Measurements from ENCODE around the gene ITM2A. TPM values are rescaled to one million over a fixed set of nuclear protein-coding genes. Genes with fewer than 3 reads are reported as not detected.

ITM2A gene
- total RNA-seq (2014; rRNA removed; shearing (Covaris generic)), result 0.12 TPM in 1 of 2 replicates, not detected in the other

DNA sequence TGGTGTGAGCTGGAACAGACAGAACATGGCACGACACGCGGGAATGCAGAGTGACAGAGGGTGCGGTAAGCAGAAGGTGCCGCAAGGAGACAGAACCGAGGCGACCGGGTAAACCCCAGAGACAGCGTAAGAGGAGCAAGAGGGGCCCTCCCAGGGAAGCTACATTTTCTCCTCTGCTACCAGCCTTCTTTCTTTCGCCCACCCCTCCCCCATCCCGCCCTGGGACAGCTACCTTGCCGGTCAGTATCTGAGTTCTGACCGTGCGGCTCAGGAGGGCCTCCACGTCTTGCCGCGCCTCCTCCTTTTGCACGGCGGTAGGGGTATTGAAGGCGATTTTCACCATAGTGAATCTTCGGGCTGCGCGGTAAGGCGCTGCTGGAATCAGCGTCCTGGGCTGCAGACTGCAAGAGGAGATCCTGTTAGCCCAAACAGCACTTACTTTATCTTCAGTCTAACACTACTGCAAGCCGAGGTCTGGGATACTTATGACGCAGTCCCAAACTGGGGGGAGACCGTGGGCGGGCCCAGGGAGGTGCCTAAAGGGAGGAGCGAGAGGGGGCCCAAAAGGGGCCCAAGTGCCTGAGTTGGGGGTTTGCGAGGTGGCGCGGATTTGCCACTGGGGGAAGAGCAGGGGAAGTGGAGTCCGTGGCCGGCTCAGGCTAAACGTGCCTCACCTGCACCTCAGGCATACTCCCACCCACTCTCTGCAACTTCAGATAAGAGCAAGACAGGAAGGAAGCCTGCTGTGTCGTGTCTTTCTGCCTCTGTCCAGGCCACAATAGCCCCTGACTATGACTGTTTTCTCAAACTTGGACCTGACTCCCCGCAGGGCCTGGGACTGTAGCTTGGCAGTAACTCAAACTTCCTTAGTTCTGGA is at the start of gene ITM2A:
ITM2A (minus strand) TSS at position 462 of the 877 bp plus-strand sequence; CDS start at position 343, 119 bp downstream.
- no peak for DNase-seq (ENCODE audit: low read depth)

GRCh38 chrX:79415056-79415455 is 47.9 kb upstream of the ITM2A start:
- no peak for DNase-seq (ENCODE audit: low read depth)

DNA sequence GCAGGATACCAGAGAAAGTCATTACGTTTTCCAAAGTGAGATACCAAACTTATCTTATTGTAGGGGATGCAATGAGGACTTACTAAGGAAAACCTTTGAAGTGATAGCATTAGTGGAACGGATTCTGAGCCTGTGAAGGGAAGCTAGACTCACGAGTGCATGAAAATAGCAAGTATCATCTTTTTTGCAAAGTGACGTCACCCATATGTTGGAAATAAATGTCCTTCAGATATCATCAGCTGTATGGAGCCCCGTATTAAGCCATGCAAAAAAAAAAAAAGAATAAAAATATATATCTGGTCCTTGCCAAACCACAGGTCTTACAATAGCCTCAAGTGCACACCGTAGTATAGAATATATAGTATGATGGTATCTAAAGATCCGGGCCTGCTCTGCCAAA is 46.8 kb upstream of the ITM2A start:
- DNase-seq (ENCODE audit: low read depth), result no peak

DNA sequence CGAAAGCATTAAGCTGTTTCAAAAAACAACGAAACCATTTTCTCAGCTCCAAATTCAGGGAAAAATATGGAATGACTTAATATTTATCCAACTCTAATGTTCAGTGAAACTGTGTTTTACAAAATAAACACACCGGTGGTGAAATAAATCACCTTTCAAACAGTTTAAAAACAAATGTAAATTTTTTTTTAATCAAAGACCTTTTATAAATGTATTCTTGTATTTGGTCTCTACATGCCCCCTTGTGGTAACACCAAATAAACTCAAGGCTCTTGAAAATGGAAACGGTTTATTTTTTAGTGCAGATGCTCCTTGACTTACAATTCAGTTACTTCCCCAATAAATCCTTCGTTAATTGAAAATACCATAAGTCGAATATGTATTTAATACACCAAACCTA is 45.8 kb upstream of the ITM2A start:
- peak; percentile 15 for DNase-seq (ENCODE audit: low read depth)

DNA sequence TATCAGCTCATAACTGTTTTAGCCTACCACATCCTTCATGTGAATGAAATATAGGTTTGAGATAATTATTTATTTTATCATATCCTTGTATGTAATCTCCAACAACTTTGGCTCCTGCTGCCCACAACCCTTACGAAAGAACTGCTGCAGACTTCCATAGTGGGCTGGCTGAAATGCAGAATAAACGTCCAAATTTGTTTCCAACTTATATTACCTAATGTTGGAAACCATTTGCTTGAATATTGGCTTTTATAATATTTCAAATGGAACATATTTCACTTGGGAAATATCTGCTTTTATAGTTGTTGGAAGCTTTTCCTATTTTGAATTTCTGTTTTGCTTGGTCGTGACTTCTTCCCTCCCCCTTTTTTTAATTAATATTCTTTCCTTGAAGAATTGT is 45.0 kb upstream of the ITM2A start:
- no peak for DNase-seq (ENCODE audit: low read depth)

DNA sequence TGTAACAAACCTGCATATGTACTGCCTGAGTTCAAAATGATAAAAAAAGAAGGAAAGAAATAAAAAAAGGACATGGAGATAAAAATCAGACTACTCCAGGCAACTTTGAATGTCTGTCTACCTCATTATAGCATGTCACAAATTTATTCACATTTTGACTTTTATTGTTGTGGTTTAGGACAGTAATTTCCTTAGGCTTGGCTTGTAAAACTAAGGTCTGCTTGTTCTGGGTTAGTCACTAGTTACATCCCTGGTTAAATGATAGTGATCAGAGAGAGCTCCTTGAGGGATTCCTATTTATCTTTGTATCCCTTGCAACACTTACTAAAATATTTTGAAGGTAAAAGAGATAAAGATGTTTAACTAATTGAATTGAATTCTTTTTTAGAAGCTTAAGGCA is 42.5 kb upstream of the ITM2A start:
- DNase-seq (ENCODE audit: low read depth), result no peak

DNA sequence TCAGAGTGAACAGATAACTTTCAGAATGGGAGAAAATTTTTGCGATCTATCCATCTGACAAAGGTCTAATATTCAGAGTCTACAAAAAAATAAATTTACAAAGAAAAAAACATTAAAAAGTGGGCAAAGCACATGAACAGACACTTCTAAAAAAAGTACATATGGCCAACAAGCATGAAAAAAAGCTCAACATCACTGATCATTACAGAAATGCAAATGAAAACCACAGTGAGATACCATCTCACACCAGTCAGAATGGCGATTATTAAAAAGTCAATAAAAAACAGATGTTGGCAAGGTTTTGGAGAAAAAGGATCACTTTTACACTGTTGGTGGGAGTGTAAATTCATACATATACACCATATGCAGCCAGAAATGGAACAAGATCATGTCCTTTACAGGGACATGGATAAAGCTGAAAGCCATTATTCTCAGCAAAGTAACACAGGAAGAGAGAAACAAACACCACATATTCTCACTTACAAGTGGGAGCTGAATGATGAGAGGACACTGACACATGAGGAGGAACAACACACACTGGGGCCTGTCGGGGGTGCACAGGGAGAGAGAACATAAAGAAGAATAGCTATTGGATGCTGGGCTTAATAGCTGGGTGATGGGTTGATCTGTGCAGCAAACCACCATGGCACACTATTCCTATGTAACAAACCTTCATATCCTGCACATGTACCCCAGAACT is 41.6 kb upstream of the ITM2A start:
- DNase-seq (ENCODE audit: low read depth), result no peak

DNA sequence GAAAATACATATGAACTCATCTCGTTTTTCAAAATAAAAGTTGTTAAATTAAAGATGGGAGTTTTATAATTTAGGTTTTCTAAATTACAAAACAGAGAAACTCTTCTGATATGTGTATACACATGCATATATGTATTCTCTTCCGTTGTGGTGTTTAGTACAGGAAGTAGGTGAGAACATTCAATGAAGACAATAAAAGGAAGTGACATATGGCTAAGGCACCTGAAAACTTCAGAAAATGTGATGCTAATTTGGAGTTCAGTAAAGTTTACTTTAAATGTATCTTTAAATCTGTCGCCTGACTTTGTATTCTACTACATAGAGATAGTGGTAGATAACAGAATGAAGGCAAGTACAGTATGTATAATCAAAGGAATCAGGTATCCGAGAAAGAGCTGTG is 33.5 kb upstream of the ITM2A start:
- no peak for DNase-seq (ENCODE audit: low read depth)

- no peak for DNase-seq (ENCODE audit: low read depth)
Observed at GRCh38 chrX:79375340-79375739, 8.2 kb upstream of the ITM2A start.

DNA sequence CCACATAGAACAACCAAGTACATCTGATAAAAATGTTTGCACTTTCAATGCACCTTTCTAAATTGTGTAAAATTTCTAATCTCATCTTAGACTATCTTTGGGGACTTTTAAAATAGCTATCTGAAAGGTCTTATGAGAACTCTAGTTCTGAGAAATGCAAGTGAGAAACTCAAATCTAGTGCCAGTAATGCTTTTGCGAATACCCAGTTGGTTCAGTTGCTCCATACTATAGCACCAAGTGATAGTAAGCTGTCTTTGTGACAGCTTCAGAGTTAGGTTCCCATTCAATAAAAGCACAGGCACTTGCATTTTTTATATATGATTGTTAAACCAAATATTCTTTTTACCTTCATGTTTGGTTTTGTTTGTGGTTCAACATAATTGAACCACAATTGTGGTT is 4.5 kb upstream of the ITM2A start:
- no peak for DNase-seq (ENCODE audit: low read depth)

GRCh38 chrX:79371101-79371500 is 4.0 kb upstream of the ITM2A start:
- no peak for DNase-seq (ENCODE audit: low read depth)

DNA sequence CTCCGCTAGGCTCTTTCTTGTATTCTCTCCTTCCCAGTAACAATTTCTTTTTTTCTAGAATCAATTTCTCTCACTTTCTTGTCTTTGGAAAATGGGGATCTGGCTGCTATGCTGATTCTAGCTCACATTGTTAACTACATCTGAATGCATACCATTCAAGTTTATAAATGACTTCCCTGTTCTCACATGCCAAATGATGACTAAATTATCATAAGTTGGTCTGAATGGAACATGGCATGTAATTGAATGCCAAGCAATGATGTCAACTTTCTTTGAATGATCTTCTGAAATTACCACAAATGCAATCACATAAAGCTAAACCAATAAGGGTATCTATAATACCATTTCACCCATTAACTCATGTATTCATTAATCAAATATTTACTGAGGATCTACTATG is 2.7 kb upstream of the ITM2A start:
- no peak for DNase-seq (ENCODE audit: low read depth)

DNA sequence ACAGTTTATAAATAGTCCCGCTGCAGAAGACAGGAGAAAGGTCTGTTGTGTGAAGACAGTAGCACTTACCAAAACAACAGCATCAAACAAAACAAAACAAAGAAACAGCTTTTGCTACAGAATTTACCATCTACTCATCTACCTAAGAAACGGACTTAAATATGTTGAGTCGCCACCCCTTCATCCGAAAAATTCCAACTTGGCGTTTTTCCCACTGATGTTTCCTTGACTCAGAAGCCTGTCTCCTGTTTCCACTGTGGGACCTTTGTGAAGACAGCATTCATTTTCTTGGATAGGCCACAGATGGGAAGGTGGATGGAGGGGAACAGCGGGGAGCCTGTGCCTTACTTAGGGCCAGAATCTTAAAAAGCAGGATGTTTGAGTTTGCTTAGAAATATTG is 1.3 kb upstream of the ITM2A start:
- DNase-seq (ENCODE audit: low read depth), result no peak

DNA sequence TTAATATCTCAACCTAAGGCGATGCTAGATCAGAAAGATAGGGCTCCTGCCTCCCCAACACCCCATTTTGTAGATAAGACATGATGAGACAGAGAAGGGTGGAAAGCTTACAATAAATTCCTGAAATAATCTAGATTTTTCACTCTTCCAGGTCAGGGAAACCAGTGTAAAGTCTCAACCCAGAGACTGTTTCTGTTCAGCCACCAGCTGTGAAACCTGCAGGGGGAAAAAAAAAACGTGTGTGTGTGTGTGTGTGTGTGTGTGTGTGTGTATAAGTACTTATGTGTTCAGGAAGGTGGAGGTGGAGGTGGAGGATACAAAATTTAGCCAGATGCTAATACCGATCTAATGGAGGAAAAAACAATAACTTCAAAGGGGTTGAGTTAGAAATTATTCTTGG is 773 bp upstream of the ITM2A start:
- no peak for DNase-seq (ENCODE audit: low read depth)

- no peak for DNase-seq (ENCODE audit: low read depth)
Observed at GRCh38 chrX:79366556-79366872, 620 bp downstream of the ITM2A start.

- DNase-seq (ENCODE audit: low read depth), result no peak
Observed at GRCh38 chrX:79365591-79365990, 1.5 kb downstream of the ITM2A start.

- DNase-seq (ENCODE audit: low read depth), result no peak
Observed at GRCh38 chrX:79364306-79364705, 2.8 kb downstream of the ITM2A start.

GRCh38 chrX:79361192-79361870 is 5.8 kb downstream of the ITM2A start:
- no peak for DNase-seq (ENCODE audit: low read depth)

DNA sequence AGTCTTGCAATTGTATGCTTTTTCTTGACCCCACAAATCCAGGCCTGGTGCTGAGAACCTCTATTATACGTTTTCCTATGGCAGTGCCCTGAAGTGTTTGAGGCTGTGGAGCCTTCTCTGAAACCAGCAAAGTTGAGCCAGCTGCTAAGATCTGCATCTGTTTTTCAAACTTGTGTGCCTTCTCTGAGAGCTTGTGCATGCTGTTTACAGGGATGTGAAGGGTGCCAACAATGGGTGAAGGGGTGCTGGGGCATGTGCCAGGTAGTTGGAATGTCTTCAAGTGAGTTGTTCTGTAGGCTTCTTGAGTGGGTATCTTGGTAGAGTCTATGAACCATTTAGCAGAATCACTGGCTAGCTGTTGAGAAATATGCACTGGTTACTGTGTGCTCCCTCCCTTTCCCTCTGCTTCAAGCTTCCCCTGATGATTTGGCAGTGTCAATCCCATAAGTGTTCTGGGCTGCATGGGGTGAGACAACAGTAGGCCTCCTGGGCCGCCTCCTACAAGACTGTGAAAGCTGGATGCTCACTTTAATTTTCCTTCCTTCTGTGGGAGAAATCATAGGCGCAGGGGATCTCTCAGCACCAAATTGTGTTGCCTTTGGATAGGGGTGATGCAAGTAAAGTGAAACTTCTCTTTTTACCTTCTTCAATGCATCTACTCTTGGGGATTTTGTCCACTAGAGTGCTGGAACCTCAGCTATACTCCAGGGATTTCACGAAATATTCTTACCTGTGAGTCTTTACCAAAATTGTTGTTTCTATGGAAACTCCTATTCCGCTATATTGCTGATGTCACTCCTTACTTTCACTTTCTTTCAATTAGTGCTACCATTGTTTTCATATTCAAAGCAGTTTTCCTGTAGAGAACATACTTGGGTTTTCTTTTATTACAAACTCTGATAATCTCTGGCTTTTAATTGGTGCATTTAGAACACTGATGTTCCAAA is 30.0 kb downstream of the ITM2A start:
- DNase-seq (ENCODE audit: low read depth), result no peak

DNA sequence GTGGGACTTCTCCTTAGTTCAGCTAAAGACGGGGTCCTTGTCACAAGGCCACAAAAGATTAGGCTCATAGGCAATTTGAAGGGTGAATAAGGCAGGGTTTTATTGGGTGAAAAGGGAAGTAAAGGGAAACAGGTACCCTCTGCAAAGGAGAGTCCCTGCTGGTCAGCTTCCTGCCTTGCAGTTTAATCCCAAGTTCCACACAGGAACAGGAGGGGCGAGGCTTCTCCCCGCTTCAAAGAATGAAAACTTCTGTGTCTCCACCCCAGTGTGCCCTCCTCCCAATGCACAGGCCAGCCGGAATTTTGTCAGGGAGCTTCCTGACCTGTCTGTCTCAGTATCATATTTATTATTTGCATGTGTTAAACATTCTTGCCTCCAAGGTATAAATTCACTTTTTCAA is 37.1 kb downstream of the ITM2A start:
- no peak for DNase-seq (ENCODE audit: low read depth)

- no peak for DNase-seq (ENCODE audit: low read depth)
Observed at GRCh38 chrX:79325263-79325958, 41.7 kb downstream of the ITM2A start.

Measured in RPMI7951 (cell line).